Measurements from ENCODE around the gene SUSD4.

Gene SUSD4

GRCh38 chr1:223340637-223341036 is 23.3 kb downstream of the SUSD4 start:
- no peak overlapping the region for H3K4me3 ChIP-seq (ENCODE audit: low read depth in 1 of 2, low read length in 2 of 2)
- H3K36me3 ChIP-seq (ENCODE audit: control insufficient read depth in 1 of 2, insufficient read depth in 2 of 2, low read length in 2 of 2) = no peaks in the 10 kb centered on the region
- H3K9me3 ChIP-seq (ENCODE audit: control insufficient read depth in 1 of 2, low read length in 2 of 2) = no peaks in the 10 kb centered on the region
- no peak overlapping the region for H3K27ac ChIP-seq (ENCODE audit: low read length)
- H3K4me1 ChIP-seq (ENCODE audit: control insufficient read depth in 1 of 2, insufficient read depth in 2 of 2, low read length in 2 of 2) = no peaks in the 10 kb centered on the region
- H3K27me3 ChIP-seq (ENCODE audit: low read depth, low read length) = no peaks in the 10 kb centered on the region

- Histone ChIP-seq H3K9me3 (ENCODE audit: control insufficient read depth in 1 of 2, low read length in 2 of 2) (no peaks in the 10 kb centered on the region), H3K4me3 (ENCODE audit: low read depth in 1 of 2, low read length in 2 of 2) (no peak overlapping the region), H3K27ac (ENCODE audit: low read length) (no peak overlapping the region), H3K36me3 (ENCODE audit: control insufficient read depth in 1 of 2, insufficient read depth in 2 of 2, low read length in 2 of 2) (no peaks in the 10 kb centered on the region), H3K4me1 (ENCODE audit: control insufficient read depth in 1 of 2, insufficient read depth in 2 of 2, low read length in 2 of 2) (no peaks in the 10 kb centered on the region), H3K27me3 (ENCODE audit: low read depth, low read length) (no peaks in the 10 kb centered on the region)
These were observed 24.1 kb downstream of the SUSD4 start for GRCh38 chr1:223339861-223340260.

- Histone ChIP-seq H3K27me3 (ENCODE audit: low read depth, low read length) (no peaks in the 10 kb centered on the region), H3K9me3 (ENCODE audit: control insufficient read depth in 1 of 2, low read length in 2 of 2) (no peaks in the 10 kb centered on the region), H3K4me3 (ENCODE audit: low read depth in 1 of 2, low read length in 2 of 2) (no peak overlapping the region), H3K27ac (ENCODE audit: low read length) (no peak overlapping the region), H3K4me1 (ENCODE audit: control insufficient read depth in 1 of 2, insufficient read depth in 2 of 2, low read length in 2 of 2) (no peaks in the 10 kb centered on the region), H3K36me3 (ENCODE audit: control insufficient read depth in 1 of 2, insufficient read depth in 2 of 2, low read length in 2 of 2) (no peaks in the 10 kb centered on the region)
These were observed 24.9 kb downstream of the SUSD4 start for GRCh38 chr1:223338811-223339746.

GRCh38 chr1:223337174-223337869 is 26.7 kb downstream of the SUSD4 start:
- no peaks in the 10 kb centered on the region for H3K27me3 ChIP-seq (ENCODE audit: low read depth, low read length)
- no peak overlapping the region for H3K4me3 ChIP-seq (ENCODE audit: low read depth in 1 of 2, low read length in 2 of 2)
- no peaks in the 10 kb centered on the region for H3K9me3 ChIP-seq (ENCODE audit: control insufficient read depth in 1 of 2, low read length in 2 of 2)
- H3K27ac ChIP-seq (ENCODE audit: low read length) = no peak overlapping the region
- H3K4me1 ChIP-seq (ENCODE audit: control insufficient read depth in 1 of 2, insufficient read depth in 2 of 2, low read length in 2 of 2) = no peaks in the 10 kb centered on the region
- H3K36me3 ChIP-seq (ENCODE audit: control insufficient read depth in 1 of 2, insufficient read depth in 2 of 2, low read length in 2 of 2) = no peaks in the 10 kb centered on the region

- Histone ChIP-seq H3K4me1 (ENCODE audit: control insufficient read depth in 1 of 2, insufficient read depth in 2 of 2, low read length in 2 of 2) (no peaks in the 10 kb centered on the region), H3K27ac (ENCODE audit: low read length) (no peak overlapping the region), H3K9me3 (ENCODE audit: control insufficient read depth in 1 of 2, low read length in 2 of 2) (no peaks in the 10 kb centered on the region), H3K36me3 (ENCODE audit: control insufficient read depth in 1 of 2, insufficient read depth in 2 of 2, low read length in 2 of 2) (no peaks in the 10 kb centered on the region), H3K4me3 (ENCODE audit: low read depth in 1 of 2, low read length in 2 of 2) (no peak overlapping the region), H3K27me3 (ENCODE audit: low read depth, low read length) (no peaks in the 10 kb centered on the region)
These were observed 29.8 kb downstream of the SUSD4 start for GRCh38 chr1:223334156-223334555.

GRCh38 chr1:223332997-223333396 is 31.0 kb downstream of the SUSD4 start:
- Histone ChIP-seq H3K4me1 (ENCODE audit: control insufficient read depth in 1 of 2, insufficient read depth in 2 of 2, low read length in 2 of 2) (no peaks in the 10 kb centered on the region), H3K27ac (ENCODE audit: low read length) (no peak overlapping the region), H3K27me3 (ENCODE audit: low read depth, low read length) (no peaks in the 10 kb centered on the region), H3K36me3 (ENCODE audit: control insufficient read depth in 1 of 2, insufficient read depth in 2 of 2, low read length in 2 of 2) (no peaks in the 10 kb centered on the region), H3K9me3 (ENCODE audit: control insufficient read depth in 1 of 2, low read length in 2 of 2) (no peaks in the 10 kb centered on the region), H3K4me3 (ENCODE audit: low read depth in 1 of 2, low read length in 2 of 2) (no peak overlapping the region)

- no peaks in the 10 kb centered on the region for H3K9me3 ChIP-seq (ENCODE audit: control insufficient read depth in 1 of 2, low read length in 2 of 2)
- no peaks in the 10 kb centered on the region for H3K4me1 ChIP-seq (ENCODE audit: control insufficient read depth in 1 of 2, insufficient read depth in 2 of 2, low read length in 2 of 2)
- H3K4me3 ChIP-seq (ENCODE audit: low read depth in 1 of 2, low read length in 2 of 2) = no peak overlapping the region
- no peaks in the 10 kb centered on the region for H3K36me3 ChIP-seq (ENCODE audit: control insufficient read depth in 1 of 2, insufficient read depth in 2 of 2, low read length in 2 of 2)
- no peak overlapping the region for H3K27ac ChIP-seq (ENCODE audit: low read length)
- H3K27me3 ChIP-seq (ENCODE audit: low read depth, low read length) = no peaks in the 10 kb centered on the region
These were observed 32.0 kb downstream of the SUSD4 start for GRCh38 chr1:223331929-223332328.

GRCh38 chr1:223331301-223331700 is 32.7 kb downstream of the SUSD4 start:
- no peaks in the 10 kb centered on the region for H3K4me1 ChIP-seq (ENCODE audit: control insufficient read depth in 1 of 2, insufficient read depth in 2 of 2, low read length in 2 of 2)
- H3K27me3 ChIP-seq (ENCODE audit: low read depth, low read length) = no peaks in the 10 kb centered on the region
- no peak overlapping the region for H3K27ac ChIP-seq (ENCODE audit: low read length)
- no peaks in the 10 kb centered on the region for H3K36me3 ChIP-seq (ENCODE audit: control insufficient read depth in 1 of 2, insufficient read depth in 2 of 2, low read length in 2 of 2)
- H3K4me3 ChIP-seq (ENCODE audit: low read depth in 1 of 2, low read length in 2 of 2) = no peak overlapping the region
- no peaks in the 10 kb centered on the region for H3K9me3 ChIP-seq (ENCODE audit: control insufficient read depth in 1 of 2, low read length in 2 of 2)

- H3K27me3 ChIP-seq (ENCODE audit: low read depth, low read length) = no peaks in the 10 kb centered on the region
- no peak overlapping the region for H3K4me3 ChIP-seq (ENCODE audit: low read depth in 1 of 2, low read length in 2 of 2)
- H3K4me1 ChIP-seq (ENCODE audit: control insufficient read depth in 1 of 2, insufficient read depth in 2 of 2, low read length in 2 of 2) = no peaks in the 10 kb centered on the region
- H3K27ac ChIP-seq (ENCODE audit: low read length) = no peak overlapping the region
- no peaks in the 10 kb centered on the region for H3K9me3 ChIP-seq (ENCODE audit: control insufficient read depth in 1 of 2, low read length in 2 of 2)
- H3K36me3 ChIP-seq (ENCODE audit: control insufficient read depth in 1 of 2, insufficient read depth in 2 of 2, low read length in 2 of 2) = no peaks in the 10 kb centered on the region
These were observed 33.5 kb downstream of the SUSD4 start for GRCh38 chr1:223330466-223330865.

- no peak overlapping the region for H3K27ac ChIP-seq (ENCODE audit: low read length)
- no peaks in the 10 kb centered on the region for H3K4me1 ChIP-seq (ENCODE audit: control insufficient read depth in 1 of 2, insufficient read depth in 2 of 2, low read length in 2 of 2)
- no peak overlapping the region for H3K4me3 ChIP-seq (ENCODE audit: low read depth in 1 of 2, low read length in 2 of 2)
- no peaks in the 10 kb centered on the region for H3K27me3 ChIP-seq (ENCODE audit: low read depth, low read length)
- H3K9me3 ChIP-seq (ENCODE audit: control insufficient read depth in 1 of 2, low read length in 2 of 2) = no peaks in the 10 kb centered on the region
- no peaks in the 10 kb centered on the region for H3K36me3 ChIP-seq (ENCODE audit: control insufficient read depth in 1 of 2, insufficient read depth in 2 of 2, low read length in 2 of 2)
These were observed 34.1 kb downstream of the SUSD4 start for GRCh38 chr1:223329664-223330415.

GRCh38 chr1:223329252-223329651 is 34.7 kb downstream of the SUSD4 start:
- H3K27ac ChIP-seq (ENCODE audit: low read length) = no peak overlapping the region
- H3K27me3 ChIP-seq (ENCODE audit: low read depth, low read length) = no peaks in the 10 kb centered on the region
- H3K4me3 ChIP-seq (ENCODE audit: low read depth in 1 of 2, low read length in 2 of 2) = no peak overlapping the region
- H3K4me1 ChIP-seq (ENCODE audit: control insufficient read depth in 1 of 2, insufficient read depth in 2 of 2, low read length in 2 of 2) = no peaks in the 10 kb centered on the region
- no peaks in the 10 kb centered on the region for H3K36me3 ChIP-seq (ENCODE audit: control insufficient read depth in 1 of 2, insufficient read depth in 2 of 2, low read length in 2 of 2)
- H3K9me3 ChIP-seq (ENCODE audit: control insufficient read depth in 1 of 2, low read length in 2 of 2) = no peaks in the 10 kb centered on the region

All from muscle layer of duodenum (tissue), 2 donors.